ENCODE data around the gene PHKB. TPM values are rescaled to one million over a fixed set of nuclear protein-coding genes. Genes with fewer than 3 reads are reported as not detected.

PHKB gene
- total and polyA plus RNA-seq, 2 donors (not counting 1 experiment from before 2014, with no cell fraction given), result 50.4 to 223 TPM

DNA sequence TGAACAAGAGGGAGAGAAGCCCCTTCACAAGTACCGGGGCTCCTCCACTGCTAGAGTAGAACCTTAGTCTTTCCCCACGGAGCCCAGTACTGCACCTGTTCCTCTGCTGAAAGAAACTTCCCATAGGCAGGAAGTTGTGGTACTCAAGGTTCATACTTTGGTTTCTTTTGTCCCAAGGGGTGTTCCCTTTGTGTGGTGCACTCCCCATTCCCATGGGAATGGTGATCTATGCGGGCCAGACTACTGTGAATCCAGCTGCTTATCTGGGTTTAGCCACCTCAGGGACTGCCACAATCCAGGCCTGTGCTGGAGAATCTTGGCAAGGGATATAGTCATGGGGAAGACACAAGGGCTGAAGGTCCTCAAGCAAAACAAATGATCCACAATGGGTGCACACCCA, 110.6 kb downstream of the PHKB start:
- CTCF ChIA-PET, result interaction anchor here (0.9 kb wide), 1 partner anchor 10 kb away, joined by 3 read pairs; no protein-coding TSS in a partner anchor
- Histone ChIP-seq H3K79me2 (ENCODE audit: control insufficient read depth, insufficient read depth, low read length) (peaks cover 59% of the 10 kb centered on the region), H3K9ac (ENCODE audit: low read length) (no peak overlapping the region), H3K4me1 (ENCODE audit: control insufficient read depth in 2 of 2, insufficient read depth in 2 of 2, low read length in 2 of 2) (peaks cover 28 to 35% of the 10 kb centered on the region in 2 donors), H3K36me3 (replicated peaks in 1 of 2; ENCODE audit: control extremely low read depth in 1 of 2, control insufficient read depth in 1 of 2, extremely low read depth in 1 of 2, insufficient read depth in 2 of 2, low read length in 1 of 2) (peaks cover 1 to 21% of the 10 kb centered on the region in 2 experiments), H3K27ac (ENCODE audit: low read length in 2 of 2) (no peak overlapping the region), H3K4me2 (replicated peaks; ENCODE audit: low read depth, low read length, poor library complexity, severe bottlenecking) (no peak overlapping the region), H2AFZ (ENCODE audit: insufficient read depth, low read depth, low read length, poor library complexity, severe bottlenecking) (no peak overlapping the region), H3K4me3 (ENCODE audit: control extremely low read depth in 1 of 5, extremely low read depth in 1 of 5, insufficient read depth in 1 of 5, low read depth in 2 of 5, low read length in 4 of 5) (no peak overlapping the region), H3K27me3 (replicated peaks in 1 of 4; ENCODE audit: control extremely low read depth in 1 of 4, control insufficient read depth in 3 of 4, insufficient read depth in 4 of 4, low read length in 3 of 4) (no peaks in the 10 kb centered on the region), H3K9me3 (ENCODE audit: control extremely low read depth in 1 of 3, control insufficient read depth in 2 of 3, insufficient read depth in 1 of 3, low read length in 2 of 3) (peaks cover 0 to 12% (median 0%) of the 10 kb centered on the region in 3 donors), H4K20me1 (ENCODE audit: control insufficient read depth, insufficient read depth, low read length, poor library complexity, severe bottlenecking) (peaks cover 11% of the 10 kb centered on the region)
- H3K27me3 Mint-ChIP-seq, result no peaks in the 10 kb centered on the region
- no CpG with 5 or more reads among the region's 3 CpGs for WGBS (ENCODE audit: insufficient coverage)
- no peaks in the 10 kb centered on the region for H3K9me3 Mint-ChIP-seq (ENCODE audit: insufficient read depth)
- no peak overlapping the region for H3K27ac Mint-ChIP-seq
- POLR2A ChIA-PET, result interaction anchor here (0.6 kb wide), 1 partner anchor 66 kb away, joined by 4 read pairs; no protein-coding TSS in a partner anchor
- ATAC-seq (ENCODE audit: low read depth), result no peak
- intact Hi-C loops (cut with micrococcal nuclease), result no loop called here
- peaks cover 67% of the 10 kb centered on the region for H3K4me1 Mint-ChIP-seq
- DNase-seq, result no peak
- TF ChIP-seq, protein P1, sequence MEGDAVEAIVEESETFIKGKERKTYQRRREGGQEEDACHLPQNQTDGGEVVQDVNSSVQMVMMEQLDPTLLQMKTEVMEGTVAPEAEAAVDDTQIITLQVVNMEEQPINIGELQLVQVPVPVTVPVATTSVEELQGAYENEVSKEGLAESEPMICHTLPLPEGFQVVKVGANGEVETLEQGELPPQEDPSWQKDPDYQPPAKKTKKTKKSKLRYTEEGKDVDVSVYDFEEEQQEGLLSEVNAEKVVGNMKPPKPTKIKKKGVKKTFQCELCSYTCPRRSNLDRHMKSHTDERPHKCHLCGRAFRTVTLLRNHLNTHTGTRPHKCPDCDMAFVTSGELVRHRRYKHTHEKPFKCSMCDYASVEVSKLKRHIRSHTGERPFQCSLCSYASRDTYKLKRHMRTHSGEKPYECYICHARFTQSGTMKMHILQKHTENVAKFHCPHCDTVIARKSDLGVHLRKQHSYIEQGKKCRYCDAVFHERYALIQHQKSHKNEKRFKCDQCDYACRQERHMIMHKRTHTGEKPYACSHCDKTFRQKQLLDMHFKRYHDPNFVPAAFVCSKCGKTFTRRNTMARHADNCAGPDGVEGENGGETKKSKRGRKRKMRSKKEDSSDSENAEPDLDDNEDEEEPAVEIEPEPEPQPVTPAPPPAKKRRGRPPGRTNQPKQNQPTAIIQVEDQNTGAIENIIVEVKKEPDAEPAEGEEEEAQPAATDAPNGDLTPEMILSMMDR (IDR thresholded peaks at IDR 0.05), result no peak
- no peak for TF ChIP-seq EZH2 (IDR thresholded peaks at IDR 0.05; ENCODE audit: borderline replicate concordance, insufficient read depth, low read depth, low read length, poor library complexity, severe bottlenecking)
- no peak overlapping the region for H3K4me3 Mint-ChIP-seq

DNA sequence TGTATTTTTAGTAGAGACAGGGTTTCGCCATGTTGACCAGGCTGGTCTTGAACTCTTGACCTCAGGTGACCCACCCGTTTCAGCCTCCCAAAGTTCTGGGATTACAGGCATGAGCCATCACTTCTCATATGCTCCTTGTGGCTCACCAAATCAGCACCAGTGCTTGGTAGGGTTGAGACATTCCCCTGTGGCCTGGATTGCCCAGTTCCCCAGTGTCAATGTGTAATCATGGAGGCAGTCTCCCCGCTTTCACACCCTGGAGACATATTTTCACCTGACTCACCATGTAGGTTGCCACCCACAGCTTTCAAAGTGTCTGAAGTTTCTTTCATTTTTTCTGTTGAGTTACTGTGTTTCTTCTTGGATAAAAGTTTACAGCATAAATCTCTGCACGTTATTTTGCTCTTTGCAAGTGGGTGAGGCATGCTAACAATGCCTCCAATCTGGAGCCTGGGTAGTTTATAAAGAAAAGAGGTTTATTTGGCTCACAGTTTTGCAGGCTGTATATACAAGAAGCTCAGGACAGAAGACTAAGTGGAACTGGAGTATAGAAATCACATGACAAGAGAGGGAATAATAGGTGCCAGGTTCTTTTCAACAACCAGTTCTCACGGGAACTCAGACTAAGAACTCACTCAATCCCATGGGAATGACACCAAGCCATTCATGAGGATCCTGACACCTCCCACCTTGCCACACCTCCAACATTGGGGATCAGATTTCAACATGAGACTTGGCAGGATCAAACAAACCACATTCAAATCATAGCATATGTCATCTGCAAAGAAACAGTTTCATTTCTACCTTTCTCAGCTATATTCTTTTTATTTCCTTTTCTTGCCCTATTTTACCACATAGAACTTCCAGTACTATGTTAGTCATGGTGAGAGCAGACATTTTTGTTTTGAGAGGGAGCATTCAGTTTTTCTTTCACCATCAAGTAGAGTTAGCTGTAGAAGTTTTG, 113.2 kb downstream of the PHKB start:
- Mint-ChIP-seq H3K27ac (peak overlapping the region; percentile 69), H3K4me1 (peaks cover 49% of the 10 kb centered on the region), H3K27me3 (no peaks in the 10 kb centered on the region), H3K9me3 (ENCODE audit: insufficient read depth) (no peaks in the 10 kb centered on the region), H3K4me3 (peak overlapping the region; percentile 52)
- peaks cover 17 to 22% of the 10 kb centered on the region in 2 donors for H3K4me1 ChIP-seq (ENCODE audit: control insufficient read depth in 2 of 2, insufficient read depth in 2 of 2, low read length in 2 of 2)
- no peaks in the 10 kb centered on the region for H3K27me3 ChIP-seq (replicated peaks in 1 of 4; ENCODE audit: control extremely low read depth in 1 of 4, control insufficient read depth in 3 of 4, insufficient read depth in 4 of 4, low read length in 3 of 4)
- ChIA-PET CTCF (no interaction called here), POLR2A (no interaction called here)
- 90% methylated on average over 3 of the region's 5 CpGs for WGBS (ENCODE audit: insufficient coverage)
- peaks cover 1 to 21% of the 10 kb centered on the region in 2 experiments for H3K36me3 ChIP-seq (replicated peaks in 1 of 2; ENCODE audit: control extremely low read depth in 1 of 2, control insufficient read depth in 1 of 2, extremely low read depth in 1 of 2, insufficient read depth in 2 of 2, low read length in 1 of 2)
- peak overlapping the region; percentile 37 for H3K4me2 ChIP-seq (replicated peaks; ENCODE audit: low read depth, low read length, poor library complexity, severe bottlenecking)
- DNase-seq, result peak; percentile 13
- peaks cover 40% of the 10 kb centered on the region for H3K79me2 ChIP-seq (ENCODE audit: control insufficient read depth, insufficient read depth, low read length)
- H3K9me3 ChIP-seq (ENCODE audit: control extremely low read depth in 1 of 3, control insufficient read depth in 2 of 3, insufficient read depth in 1 of 3, low read length in 2 of 3), result peaks cover 0 to 12% (median 0%) of the 10 kb centered on the region in 3 donors
- H3K27ac ChIP-seq (ENCODE audit: low read length in 2 of 2), result peak overlapping the region in 1 of 2 donors; percentile 39
- H2AFZ ChIP-seq (ENCODE audit: insufficient read depth, low read depth, low read length, poor library complexity, severe bottlenecking), result no peak overlapping the region
- peak overlapping the region; percentile 6 for H3K9ac ChIP-seq (ENCODE audit: low read length)
- peaks cover 11% of the 10 kb centered on the region for H4K20me1 ChIP-seq (ENCODE audit: control insufficient read depth, insufficient read depth, low read length, poor library complexity, severe bottlenecking)
- ATAC-seq (ENCODE audit: low read depth), result no peak
- TF ChIP-seq, protein P1 (IDR thresholded peaks at IDR 0.05), result no peak
- TF ChIP-seq EZH2 (IDR thresholded peaks at IDR 0.05; ENCODE audit: borderline replicate concordance, insufficient read depth, low read depth, low read length, poor library complexity, severe bottlenecking), result no peak
- peak overlapping the region in 1 of 5 experiments; percentile 1 for H3K4me3 ChIP-seq (ENCODE audit: control extremely low read depth in 1 of 5, extremely low read depth in 1 of 5, insufficient read depth in 1 of 5, low read depth in 2 of 5, low read length in 4 of 5)
- intact Hi-C loops (cut with micrococcal nuclease), result no loop called here

Data from B cell (primary cell).